Thyroid gland (tissue), 4 donors: Measurements from ENCODE around the gene C10orf71. TPM values are rescaled to one million over a fixed set of nuclear protein-coding genes. Genes with fewer than 3 reads are reported as not detected.

Experiments used
- DNase-seq, 2 donors: peaks; one replicate each; pipeline ENCODE4 v3.0.0-alpha.2; 2019
- H3K27ac ChIP-seq, 3 donors: fragments of 200-600 bp; sonication (generic); 1 replicate in 2 of 3; 2 replicates in 1 of 3; pipeline ENCODE4 v1.5.1; 2016 to 2019; ENCODE audit warnings: mild to moderate bottlenecking in 1 of 3, moderate library complexity in 1 of 3
- H3K27me3 ChIP-seq: fragments of 200-600 bp; sonication (generic); one replicate; pipeline ENCODE4 v1.5.1; 2019
- H3K36me3 ChIP-seq, 2 donors: fragments of 200-600 bp; sonication (generic); one replicate each; pipeline ENCODE4 v1.5.1; 2016 to 2019
- H3K4me1 ChIP-seq, 2 donors: fragments of 200-600 bp; sonication (generic); one replicate each; pipeline ENCODE4 v1.5.1; 2017 to 2019
- H3K4me3 ChIP-seq, 3 donors: fragments of 200-600 bp; sonication (generic); replicated peaks in 1 of 3; 1 replicate in 2 of 3; 2 replicates in 1 of 3; pipeline ENCODE4 v1.5.1; 2016; ENCODE audit warnings: mild to moderate bottlenecking in 1 of 3
- H3K9me3 ChIP-seq: fragments of 200-600 bp; sonication (generic); one replicate; pipeline ENCODE4 v1.5.1; 2017
- POLR2A ChIP-seq, 2 donors: fragments of 450-650 bp; IDR thresholded peaks; one replicate each; pipeline ENCODE4 v1.6.1; 2017; ENCODE audit warnings: antibody characterized with exemption in 2 of 2, mild to moderate bottlenecking in 2 of 2, moderate library complexity in 1 of 2
- WGBS, 2 donors: methylation state at CpG; one replicate each; pipeline ENCODE4 v1.1.5; 2017; 5-methylcytosine and 5-hydroxymethylcytosine counted together
- intact Hi-C: fragments of 100-400 bp; cut with DNase I; formaldehyde crosslinking; loops from one replicate; pipeline ENCODE4 v1.15.1; 2023
- total RNA-seq, 4 donors: library from RNA; depleted of rRNA; stranded (reverse); fragments of >200 nt; gene quantifications; one replicate each; pipeline ENCODE4 v1.2.3, GENCODE V29; 2016
- TF ChIP-seq, protein P1 (sequence below), 6 experiments: fragments of 200-600 bp in 3 of 6; fragments of 450-650 bp in 3 of 6; sonication (generic) in 3 of 6; IDR thresholded peaks; one replicate each; pipeline ENCODE4 v1.5.1; 2016 to 2019; ENCODE audit warnings: antibody characterized with exemption in 6 of 6, mild to moderate bottlenecking in 2 of 6, inconsistent platforms in 1 of 6, moderate library complexity in 1 of 6

C10orf71 gene
- total RNA-seq, 4 donors from 2014 or later = not detected

DNA sequence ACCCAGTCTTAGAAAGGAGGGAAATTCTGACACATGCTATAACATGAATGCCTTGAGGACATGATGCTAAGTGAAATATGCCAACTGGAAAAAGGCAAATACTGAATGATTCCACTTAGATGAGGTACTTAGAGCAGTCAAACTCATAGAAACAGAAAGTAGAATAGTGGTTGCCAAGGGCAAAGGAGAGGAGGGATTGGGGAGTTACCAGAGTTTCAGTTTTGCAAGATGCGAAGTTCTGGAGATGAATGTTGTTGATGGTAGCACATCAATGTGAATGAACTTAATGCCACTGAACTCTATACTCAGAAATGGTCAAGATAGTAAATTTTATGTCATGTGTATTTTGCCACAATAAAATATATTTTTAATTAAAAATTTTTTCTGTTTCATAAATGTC lies 58.0 kb downstream of the C10orf71 start:
- no peaks in the 10 kb centered on the region for H3K36me3 ChIP-seq
- no peak overlapping the region for H3K4me3 ChIP-seq
- H3K9me3 ChIP-seq = no peaks in the 10 kb centered on the region
- no peak for DNase-seq
- intact Hi-C loops = no loop called here
- H3K4me1 ChIP-seq = no peaks in the 10 kb centered on the region
- no peaks in the 10 kb centered on the region for H3K27me3 ChIP-seq
- no peak overlapping the region for H3K27ac ChIP-seq
- TF ChIP-seq, protein P1, sequence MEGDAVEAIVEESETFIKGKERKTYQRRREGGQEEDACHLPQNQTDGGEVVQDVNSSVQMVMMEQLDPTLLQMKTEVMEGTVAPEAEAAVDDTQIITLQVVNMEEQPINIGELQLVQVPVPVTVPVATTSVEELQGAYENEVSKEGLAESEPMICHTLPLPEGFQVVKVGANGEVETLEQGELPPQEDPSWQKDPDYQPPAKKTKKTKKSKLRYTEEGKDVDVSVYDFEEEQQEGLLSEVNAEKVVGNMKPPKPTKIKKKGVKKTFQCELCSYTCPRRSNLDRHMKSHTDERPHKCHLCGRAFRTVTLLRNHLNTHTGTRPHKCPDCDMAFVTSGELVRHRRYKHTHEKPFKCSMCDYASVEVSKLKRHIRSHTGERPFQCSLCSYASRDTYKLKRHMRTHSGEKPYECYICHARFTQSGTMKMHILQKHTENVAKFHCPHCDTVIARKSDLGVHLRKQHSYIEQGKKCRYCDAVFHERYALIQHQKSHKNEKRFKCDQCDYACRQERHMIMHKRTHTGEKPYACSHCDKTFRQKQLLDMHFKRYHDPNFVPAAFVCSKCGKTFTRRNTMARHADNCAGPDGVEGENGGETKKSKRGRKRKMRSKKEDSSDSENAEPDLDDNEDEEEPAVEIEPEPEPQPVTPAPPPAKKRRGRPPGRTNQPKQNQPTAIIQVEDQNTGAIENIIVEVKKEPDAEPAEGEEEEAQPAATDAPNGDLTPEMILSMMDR (IDR thresholded peaks at IDR 0.05) = no peak
- TF ChIP-seq POLR2A (IDR thresholded peaks at IDR 0.05) = no peak
- WGBS, 2 donors = 89 to 92% methylated on average over 1 of the region's 1 CpG

DNA sequence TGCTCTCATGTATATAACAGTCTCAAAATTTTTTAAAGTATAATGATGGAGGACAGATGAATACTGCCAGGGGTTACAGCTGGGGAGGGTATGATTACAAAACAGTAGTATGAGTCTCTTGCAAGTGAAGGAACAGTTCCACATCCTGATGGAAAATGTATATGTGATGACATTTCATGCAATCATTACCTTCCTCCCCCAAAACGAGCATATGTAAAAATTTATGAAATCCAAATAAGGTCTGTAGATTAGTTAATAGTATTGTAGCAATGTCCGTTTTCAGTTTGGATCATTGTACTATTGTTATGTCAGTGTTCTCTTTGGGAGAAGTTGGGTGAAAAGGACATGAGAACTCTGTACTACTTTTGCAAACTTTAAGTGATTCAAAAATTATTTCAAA lies 58.9 kb downstream of the C10orf71 start:
- intact Hi-C loops = no loop called here
- Histone ChIP-seq H3K27me3 (no peaks in the 10 kb centered on the region), H3K9me3 (no peaks in the 10 kb centered on the region), H3K4me3 (no peak overlapping the region), H3K4me1 (no peaks in the 10 kb centered on the region), H3K36me3 (no peaks in the 10 kb centered on the region), H3K27ac (no peak overlapping the region)
- WGBS, 2 donors = 81 to 89% methylated on average over 2 of the region's 2 CpGs
- DNase-seq = no peak
- TF ChIP-seq, protein P1 (IDR thresholded peaks at IDR 0.05) = no peak
- no peak for TF ChIP-seq POLR2A (IDR thresholded peaks at IDR 0.05)

DNA sequence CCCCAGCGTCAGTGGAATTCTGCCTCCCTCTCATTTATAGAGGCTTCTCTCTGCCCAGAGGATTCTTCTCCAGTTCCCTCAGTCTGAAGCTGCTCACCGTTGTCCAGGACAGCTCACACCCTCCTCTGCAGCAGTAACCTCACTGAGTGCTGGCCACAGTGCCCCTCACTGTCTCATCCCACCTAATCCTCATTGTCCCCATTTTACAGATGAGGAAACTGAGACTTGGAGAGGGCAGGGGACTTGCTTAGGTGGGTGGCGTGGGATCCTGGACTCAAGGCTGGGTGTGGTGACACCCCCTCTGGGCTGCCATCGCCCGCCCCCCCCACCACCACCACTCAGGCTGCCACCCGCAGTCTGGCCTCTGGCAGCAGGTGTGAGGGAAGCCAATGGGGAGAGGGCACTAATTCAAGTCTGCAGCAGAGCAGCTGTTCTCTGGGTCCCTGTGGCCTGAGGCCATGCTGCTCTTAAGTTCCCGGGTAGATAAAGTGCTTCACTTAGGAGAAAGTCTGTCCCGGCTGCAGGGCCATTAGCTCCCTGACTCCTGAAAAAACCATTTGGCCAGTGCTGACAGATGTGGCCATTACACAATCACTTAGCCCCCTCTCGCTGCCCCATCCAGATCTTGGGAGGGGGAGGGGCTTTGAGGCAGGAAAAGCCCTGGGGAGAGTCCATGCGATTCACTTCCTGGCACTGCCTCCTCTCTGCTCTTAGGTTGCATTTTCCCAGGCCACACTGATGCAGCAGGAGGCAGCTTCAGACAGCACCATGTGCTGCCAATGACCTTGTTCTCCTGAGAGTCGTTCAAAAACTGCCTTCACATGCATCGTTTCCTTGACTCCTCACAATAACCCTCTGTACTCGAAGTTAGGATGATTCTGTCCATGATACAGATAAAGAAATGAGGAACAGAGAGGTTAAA lies 60.6 kb downstream of the C10orf71 start:
- Histone ChIP-seq H3K27me3 (no peaks in the 10 kb centered on the region), H3K27ac (no peak overlapping the region), H3K9me3 (no peaks in the 10 kb centered on the region), H3K36me3 (no peaks in the 10 kb centered on the region), H3K4me1 (no peaks in the 10 kb centered on the region), H3K4me3 (no peak overlapping the region)
- no peak for TF ChIP-seq POLR2A (IDR thresholded peaks at IDR 0.05)
- no peak for DNase-seq
- intact Hi-C loops = no loop called here
- 42 to 49% methylated on average over 8 to 12 of the region's 13 CpGs for WGBS, 2 donors

DNA sequence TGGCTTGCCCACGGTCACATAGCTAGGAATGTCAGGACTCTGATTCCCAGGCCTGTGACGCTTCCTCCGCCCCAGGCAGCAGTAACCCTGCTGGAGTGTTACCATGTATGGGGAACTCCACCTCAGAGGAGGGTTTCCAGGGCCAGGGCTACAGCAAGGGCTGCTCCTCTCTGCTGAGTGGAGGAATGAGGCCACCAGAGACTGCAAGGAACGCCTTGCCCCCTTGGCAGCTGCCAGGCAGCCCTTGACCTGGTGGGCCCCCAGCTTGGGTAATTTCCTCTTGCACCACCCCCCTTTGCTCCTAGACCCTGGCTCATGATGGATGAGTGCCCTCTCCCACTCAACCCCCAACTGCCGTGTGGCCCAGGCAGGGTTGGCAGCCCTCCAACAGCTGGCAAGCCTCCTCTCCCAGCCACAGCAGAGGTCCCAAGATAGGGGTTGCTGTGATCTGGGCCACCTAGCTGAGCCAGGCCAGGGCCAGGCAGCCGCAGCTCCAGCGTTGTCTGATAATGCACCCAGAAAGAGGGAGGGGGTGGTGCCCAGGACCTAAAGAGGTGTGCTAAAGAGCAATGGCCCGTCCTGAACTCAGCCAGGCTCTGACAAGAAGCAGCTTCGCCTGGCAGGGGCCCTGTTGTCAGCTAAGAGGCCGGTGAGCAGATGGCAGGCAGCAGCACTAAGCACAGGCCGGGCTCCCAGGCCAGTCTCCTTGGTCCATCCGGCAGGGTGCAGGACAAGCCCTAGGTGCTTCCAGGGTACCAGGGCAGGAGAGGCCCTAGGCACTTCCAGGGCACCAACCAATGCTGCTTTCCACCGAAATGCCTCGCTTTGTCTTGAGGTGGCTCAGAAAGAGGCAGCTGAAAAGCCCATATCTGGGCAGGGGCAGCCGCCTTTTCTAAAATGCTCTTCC lies 61.6 kb downstream of the C10orf71 start:
- Histone ChIP-seq H3K36me3 (no peaks in the 10 kb centered on the region), H3K9me3 (no peaks in the 10 kb centered on the region), H3K4me1 (no peaks in the 10 kb centered on the region), H3K27ac (no peak overlapping the region), H3K4me3 (no peak overlapping the region), H3K27me3 (no peaks in the 10 kb centered on the region)
- DNase-seq = peak; percentile 23
- 44 to 54% methylated on average over 13 to 14 of the region's 15 CpGs for WGBS, 2 donors
- TF ChIP-seq POLR2A (IDR thresholded peaks at IDR 0.05) = no peak
- TF ChIP-seq, protein P1 (IDR thresholded peaks at IDR 0.05) = no peak
- intact Hi-C loops = no loop called here

DNA sequence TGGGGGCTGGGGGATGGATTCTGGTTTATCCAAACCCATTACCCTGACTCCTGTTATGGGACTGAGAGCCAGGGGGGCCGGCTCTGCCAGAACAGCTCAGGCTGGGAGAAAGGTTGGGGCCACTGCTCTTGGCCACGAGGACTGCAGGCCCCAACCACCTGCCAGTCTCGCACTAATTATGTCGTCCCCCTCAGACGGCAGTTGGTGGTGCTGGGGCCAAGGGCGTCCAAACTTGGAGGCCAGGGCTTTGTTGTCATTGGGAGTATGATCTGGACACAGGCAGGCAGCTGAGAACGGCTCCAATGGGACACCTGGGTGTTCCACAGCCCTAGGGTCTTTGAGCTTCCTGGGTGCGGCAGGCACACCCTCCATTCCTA lies 62.2 kb downstream of the C10orf71 start:
- intact Hi-C loops = no loop called here
- TF ChIP-seq, protein P1 (IDR thresholded peaks at IDR 0.05) = no peak
- no peak for TF ChIP-seq POLR2A (IDR thresholded peaks at IDR 0.05)
- no peaks in the 10 kb centered on the region for H3K36me3 ChIP-seq
- H3K4me3 ChIP-seq = no peak overlapping the region
- no peak for DNase-seq
- WGBS, 2 donors = 90 to 92% methylated on average over 8 of the region's 8 CpGs
- H3K4me1 ChIP-seq = no peaks in the 10 kb centered on the region
- no peaks in the 10 kb centered on the region for H3K9me3 ChIP-seq
- no peak overlapping the region for H3K27ac ChIP-seq
- no peaks in the 10 kb centered on the region for H3K27me3 ChIP-seq
